ENCODE data around the gene MUC5AC.
"Not testable (repeated sequence)": the region's sequence is repeated elsewhere in the genome, so short reads cannot be mapped to it uniquely, and the experiment has no call there.

Gene MUC5AC

GRCh38 chr11:1239596-1240205, 81.9 kb downstream of the MUC5AC start:
- no peak for DNase-seq

- no peak for DNase-seq
Measured at GRCh38 chr11:1240771-1241170, 83.0 kb downstream of the MUC5AC start.

GRCh38 chr11:1241706-1242105, 84.0 kb downstream of the MUC5AC start:
- no peak for DNase-seq

GRCh38 chr11:1242289-1242688, 84.5 kb downstream of the MUC5AC start:
- no peak for DNase-seq

GRCh38 chr11:1242751-1243150, 85.0 kb downstream of the MUC5AC start:
- not testable (repeated sequence) for DNase-seq

- not testable (repeated sequence) for DNase-seq
Measured at GRCh38 chr11:1243521-1243920, 85.8 kb downstream of the MUC5AC start.

GRCh38 chr11:1244557-1244956, 86.8 kb downstream of the MUC5AC start:
- DNase-seq, result not testable (repeated sequence)

- DNase-seq, result not testable (repeated sequence)
Measured at GRCh38 chr11:1245717-1246116, 88.0 kb downstream of the MUC5AC start.

- not testable (repeated sequence) for DNase-seq
Measured at GRCh38 chr11:1246301-1246700, 88.5 kb downstream of the MUC5AC start.

- not testable (repeated sequence) for DNase-seq
Measured at GRCh38 chr11:1247026-1247425, 89.3 kb downstream of the MUC5AC start.

- DNase-seq, result not testable (repeated sequence)
Measured at GRCh38 chr11:1248951-1249350, 91.2 kb downstream of the MUC5AC start.

- not testable (repeated sequence) for DNase-seq
Measured at GRCh38 chr11:1250411-1250810, 92.7 kb downstream of the MUC5AC start.

Measured in CD4-positive, alpha-beta T cell treated with Interleukin-4 for 4 hours (primary cell).